HFF-Myc (cell line): ENCODE measurements around the gene MRO.

Source experiments
- DNase-seq: peaks from one replicate; pipeline ENCODE4 v3.0.0-alpha.2; 2011; ENCODE audit warnings: low read depth; ENCODE audit errors: extremely low read depth
- H3K4me3 ChIP-seq: replicated peaks from 2 replicates; pipeline ENCODE4 v1.5.1; 2011; ENCODE audit warnings: low read depth, mild to moderate bottlenecking, control low read depth, low read length
- CTCF ChIP-seq: IDR thresholded peaks from 2 replicates; pipeline ENCODE4 v1.5.1; 2012; ENCODE audit warnings: mild to moderate bottlenecking, low read depth, low read length, control low read depth; ENCODE audit errors: missing control alignments

Gene MRO

GRCh38 chr18:50848991-50849390 is 29.2 kb upstream of the MRO start:
- TF ChIP-seq CTCF: no peak
- H3K4me3 ChIP-seq: no peak overlapping the region
- no peak for DNase-seq

GRCh38 chr18:50848061-50848551 is 28.3 kb upstream of the MRO start:
- TF ChIP-seq CTCF: no peak
- no peak overlapping the region for H3K4me3 ChIP-seq
- DNase-seq: no peak

GRCh38 chr18:50847192-50847591 is 27.4 kb upstream of the MRO start:
- no peak for TF ChIP-seq CTCF
- DNase-seq: no peak
- no peak overlapping the region for H3K4me3 ChIP-seq

DNA sequence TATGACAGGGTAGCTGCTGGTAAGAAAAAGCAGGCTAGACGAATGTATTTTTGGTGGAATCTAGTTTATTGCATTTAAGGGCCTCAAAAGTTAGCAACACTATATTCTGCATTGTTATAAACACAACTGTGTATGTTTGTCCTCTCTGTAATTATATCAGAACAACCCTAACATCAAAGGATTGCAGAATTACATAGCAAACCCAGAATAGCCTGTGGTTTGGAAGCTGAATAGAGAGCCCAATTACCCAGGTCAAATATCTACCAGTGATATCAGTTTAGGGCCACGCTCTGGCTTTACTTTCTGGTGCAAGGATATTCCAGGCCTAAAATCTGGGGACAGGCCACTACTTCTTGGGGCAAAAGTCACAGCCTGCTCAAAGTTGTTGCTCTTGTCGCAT is 25.1 kb upstream of the MRO start:
- no peak for DNase-seq
- TF ChIP-seq CTCF: no peak
- no peak overlapping the region for H3K4me3 ChIP-seq

DNA sequence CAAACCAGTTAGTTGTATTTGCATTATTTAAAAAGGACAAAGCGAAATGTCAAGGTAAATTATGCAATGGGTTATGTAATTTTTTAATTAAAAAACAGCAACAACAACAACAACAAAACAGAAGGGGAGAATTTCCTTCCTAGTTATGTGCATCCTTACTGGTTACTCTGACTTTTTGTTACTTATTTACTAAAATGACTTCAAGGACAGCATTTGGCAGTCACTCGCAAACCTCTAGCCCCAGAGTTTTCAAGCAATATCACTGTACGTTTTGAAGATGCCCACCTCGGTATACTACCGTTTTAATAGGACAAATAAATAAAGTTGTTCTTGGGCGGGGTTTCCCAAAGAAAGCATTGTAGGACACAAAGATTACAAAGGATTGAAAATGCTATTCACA is 24.7 kb upstream of the MRO start:
- no peak for DNase-seq
- no peak overlapping the region for H3K4me3 ChIP-seq
- TF ChIP-seq CTCF: no peak

DNA sequence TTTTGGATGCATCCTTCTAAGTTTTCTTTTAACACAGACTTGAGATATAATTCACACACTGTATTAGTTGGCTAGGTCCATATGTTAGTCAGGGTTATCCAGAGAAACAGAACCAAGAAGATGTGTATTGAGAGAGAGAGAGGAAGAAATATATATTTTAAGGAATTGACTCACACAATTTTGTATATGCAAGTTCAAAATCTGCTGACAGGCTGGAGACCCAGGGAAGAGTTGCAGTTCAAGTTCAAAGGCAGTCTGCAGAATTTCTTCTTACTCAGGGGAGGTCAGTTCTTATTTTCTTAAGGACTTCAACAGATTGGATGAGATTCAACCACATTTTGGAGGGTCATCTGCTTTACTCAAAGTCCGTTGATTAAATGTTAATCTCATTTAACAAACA is 23.0 kb upstream of the MRO start:
- no peak overlapping the region for H3K4me3 ChIP-seq

More for the DNA sequence above, 23.0 kb upstream of the MRO start:
- no peak for TF ChIP-seq CTCF
- no peak for DNase-seq
